ENCODE measurements around the gene HP1BP3. TPM values are rescaled to one million over a fixed set of nuclear protein-coding genes. Genes with fewer than 3 reads are reported as not detected.
A peak's percentile ranks its signal among the peaks of the same experiment; 100 is the strongest.

The HP1BP3 gene
- total and polyA plus RNA-seq, 8 donors = 48.0 to 138 (median 65.0) TPM

DNA sequence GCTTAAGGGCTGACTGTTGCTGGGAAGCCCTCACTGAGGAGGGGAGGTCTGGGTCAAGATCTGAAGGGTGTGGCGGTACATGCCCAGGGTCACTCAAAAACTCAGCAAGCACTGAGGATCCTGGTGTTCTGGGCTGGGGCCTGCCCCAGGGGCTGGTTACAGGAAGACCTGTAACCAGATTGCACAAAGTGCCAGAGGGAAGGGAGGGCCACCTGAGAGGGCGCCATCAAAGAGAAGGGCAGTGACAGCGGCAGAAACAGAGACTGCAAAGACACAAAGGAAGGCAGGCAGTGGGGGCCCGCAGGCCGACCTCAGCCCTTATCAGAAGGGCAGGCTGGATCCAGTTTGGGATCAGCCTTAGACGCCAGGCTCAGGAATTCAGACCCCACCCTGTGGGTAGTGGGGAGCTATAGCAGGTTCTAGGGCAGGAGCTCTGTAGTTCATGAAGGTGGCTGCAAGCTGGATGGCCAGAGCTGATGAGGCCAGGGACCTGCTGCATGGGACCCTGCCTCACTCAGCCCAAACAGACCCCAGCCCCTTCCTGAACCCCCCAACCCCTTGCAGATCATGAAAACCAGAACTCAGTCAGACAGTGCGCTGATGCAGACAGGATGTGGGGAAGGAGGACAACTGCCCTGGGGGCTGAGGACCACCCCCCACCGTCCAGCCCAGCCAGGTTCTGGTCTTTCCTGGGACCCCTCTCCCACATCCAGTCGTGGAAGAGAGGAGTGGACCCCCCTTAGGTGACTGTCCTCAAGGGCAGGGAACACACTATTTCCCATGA lies 58.5 kb downstream of the HP1BP3 start:
- no peak for FAIRE-seq

DNA sequence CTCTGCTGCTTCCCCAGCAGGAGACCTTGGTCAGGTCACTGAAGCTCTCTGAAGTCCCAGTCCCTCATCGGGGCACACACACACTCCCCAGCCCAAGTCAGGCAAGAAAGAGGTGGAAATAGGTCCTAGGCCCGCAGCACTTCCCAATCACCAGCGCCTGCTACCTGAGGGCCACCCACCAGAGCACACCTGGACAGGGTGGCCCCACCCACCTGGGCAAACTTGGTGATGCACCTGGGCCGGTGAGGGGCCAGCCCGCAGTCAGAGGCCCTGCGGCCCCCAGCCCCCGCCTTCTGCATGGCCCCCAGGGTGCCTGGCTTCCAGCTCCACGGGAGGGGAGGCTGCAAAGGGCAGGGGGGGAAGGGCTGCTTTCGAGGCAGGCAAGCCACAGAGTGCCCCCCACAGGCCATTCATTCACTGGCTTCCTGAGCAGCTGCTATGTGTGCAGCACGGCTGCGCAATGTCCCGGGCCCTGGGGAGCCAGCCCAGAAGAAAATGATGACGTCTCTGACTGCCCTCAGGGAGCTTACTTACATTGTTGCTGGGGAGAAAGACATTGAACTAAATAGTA lies 59.3 kb downstream of the HP1BP3 start:
- 52 to 58% methylated on average over 13 of the region's 13 CpGs for WGBS, 2 donors
- Histone ChIP-seq H3K9me3 (no peaks in the 10 kb centered on the region), H3K4me3 (no peak overlapping the region), H3K36me3 (no peaks in the 10 kb centered on the region), H3K27ac (no peak overlapping the region), H3K27me3 (no peaks in the 10 kb centered on the region), H3K4me1 (peaks cover 4 to 8% (median 4%) of the 10 kb centered on the region in 3 donors)
- no peak for ATAC-seq
- TF ChIP-seq, protein P1, sequence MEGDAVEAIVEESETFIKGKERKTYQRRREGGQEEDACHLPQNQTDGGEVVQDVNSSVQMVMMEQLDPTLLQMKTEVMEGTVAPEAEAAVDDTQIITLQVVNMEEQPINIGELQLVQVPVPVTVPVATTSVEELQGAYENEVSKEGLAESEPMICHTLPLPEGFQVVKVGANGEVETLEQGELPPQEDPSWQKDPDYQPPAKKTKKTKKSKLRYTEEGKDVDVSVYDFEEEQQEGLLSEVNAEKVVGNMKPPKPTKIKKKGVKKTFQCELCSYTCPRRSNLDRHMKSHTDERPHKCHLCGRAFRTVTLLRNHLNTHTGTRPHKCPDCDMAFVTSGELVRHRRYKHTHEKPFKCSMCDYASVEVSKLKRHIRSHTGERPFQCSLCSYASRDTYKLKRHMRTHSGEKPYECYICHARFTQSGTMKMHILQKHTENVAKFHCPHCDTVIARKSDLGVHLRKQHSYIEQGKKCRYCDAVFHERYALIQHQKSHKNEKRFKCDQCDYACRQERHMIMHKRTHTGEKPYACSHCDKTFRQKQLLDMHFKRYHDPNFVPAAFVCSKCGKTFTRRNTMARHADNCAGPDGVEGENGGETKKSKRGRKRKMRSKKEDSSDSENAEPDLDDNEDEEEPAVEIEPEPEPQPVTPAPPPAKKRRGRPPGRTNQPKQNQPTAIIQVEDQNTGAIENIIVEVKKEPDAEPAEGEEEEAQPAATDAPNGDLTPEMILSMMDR (IDR thresholded peaks at IDR 0.05) = no peak
- intact Hi-C loops (cut with DNase I) = no loop called here
- DNase-seq = peak in 1 of 6 donors; percentile 45
- no peak for FAIRE-seq

More for the DNA sequence above, 58.5 kb downstream of the HP1BP3 start:
- intact Hi-C loops (cut with DNase I) = no loop called here
- Histone ChIP-seq H3K27ac (no peak overlapping the region), H3K4me3 (no peak overlapping the region), H3K9me3 (no peaks in the 10 kb centered on the region), H3K4me1 (peaks cover 4 to 9% (median 8%) of the 10 kb centered on the region in 3 donors), H3K36me3 (no peaks in the 10 kb centered on the region), H3K27me3 (no peaks in the 10 kb centered on the region)
- DNase-seq = peak in 2 of 6 donors; percentile 4 to 47
- TF ChIP-seq, protein P1 (IDR thresholded peaks at IDR 0.05) = no peak
- 56 to 64% methylated on average over 9 of the region's 9 CpGs for WGBS, 2 donors
- no peak for ATAC-seq

DNA sequence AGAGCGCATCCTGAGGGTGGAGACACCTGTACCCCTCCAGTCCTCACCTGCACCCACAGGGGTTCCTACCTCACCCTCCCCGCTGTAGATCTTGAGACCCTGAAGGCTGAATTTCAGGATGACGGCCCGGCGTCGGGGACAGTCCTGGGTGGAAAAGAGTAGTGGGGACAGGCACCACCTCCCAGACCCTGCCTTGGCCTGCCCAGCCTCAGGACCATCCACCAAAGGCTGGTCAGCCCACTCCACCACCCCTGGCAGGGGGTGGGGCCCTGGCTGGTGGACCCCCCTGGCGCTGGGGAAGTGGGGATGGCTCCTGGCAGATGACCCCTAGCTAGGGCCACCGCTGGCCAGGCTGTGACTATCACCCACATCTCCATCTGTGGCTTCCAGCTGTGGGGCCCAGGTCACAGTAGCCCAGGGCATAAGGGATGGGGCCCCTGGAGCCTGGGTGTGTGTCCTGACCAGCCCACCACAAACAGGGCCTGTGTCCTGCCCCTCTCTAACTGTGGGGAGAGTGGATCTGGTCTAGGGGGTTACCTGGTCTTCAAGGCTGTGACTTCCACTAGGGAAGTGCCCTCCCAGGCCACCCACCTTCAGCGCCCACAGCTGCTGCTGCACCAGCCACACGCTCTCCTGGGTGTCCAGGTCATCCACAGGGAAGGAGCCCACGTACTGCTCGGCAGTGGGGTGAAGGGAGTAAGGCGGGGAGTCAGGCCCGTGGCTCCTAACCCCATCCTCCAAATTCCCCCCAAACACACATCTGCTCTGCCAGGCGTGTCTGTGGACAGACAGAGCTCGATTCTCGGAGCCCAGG lies 60.0 kb downstream of the HP1BP3 start:
- H3K36me3 ChIP-seq = no peaks in the 10 kb centered on the region
- intact Hi-C loops (cut with DNase I) = no loop called here
- DNase-seq (peak in 1 of 6 donors; percentile 54), ATAC-seq (no peak), FAIRE-seq (no peak)
- H3K4me1 ChIP-seq = peaks cover 0 to 1% (median 0%) of the 10 kb centered on the region in 3 donors
- TF ChIP-seq, protein P1 (IDR thresholded peaks at IDR 0.05) = no peak
- H3K4me3 ChIP-seq = no peak overlapping the region
- H3K27me3 ChIP-seq = no peaks in the 10 kb centered on the region
- 89 to 95% methylated on average over 17 of the region's 17 CpGs for WGBS, 2 donors
- H3K9me3 ChIP-seq = no peaks in the 10 kb centered on the region
- no peak overlapping the region for H3K27ac ChIP-seq

DNA sequence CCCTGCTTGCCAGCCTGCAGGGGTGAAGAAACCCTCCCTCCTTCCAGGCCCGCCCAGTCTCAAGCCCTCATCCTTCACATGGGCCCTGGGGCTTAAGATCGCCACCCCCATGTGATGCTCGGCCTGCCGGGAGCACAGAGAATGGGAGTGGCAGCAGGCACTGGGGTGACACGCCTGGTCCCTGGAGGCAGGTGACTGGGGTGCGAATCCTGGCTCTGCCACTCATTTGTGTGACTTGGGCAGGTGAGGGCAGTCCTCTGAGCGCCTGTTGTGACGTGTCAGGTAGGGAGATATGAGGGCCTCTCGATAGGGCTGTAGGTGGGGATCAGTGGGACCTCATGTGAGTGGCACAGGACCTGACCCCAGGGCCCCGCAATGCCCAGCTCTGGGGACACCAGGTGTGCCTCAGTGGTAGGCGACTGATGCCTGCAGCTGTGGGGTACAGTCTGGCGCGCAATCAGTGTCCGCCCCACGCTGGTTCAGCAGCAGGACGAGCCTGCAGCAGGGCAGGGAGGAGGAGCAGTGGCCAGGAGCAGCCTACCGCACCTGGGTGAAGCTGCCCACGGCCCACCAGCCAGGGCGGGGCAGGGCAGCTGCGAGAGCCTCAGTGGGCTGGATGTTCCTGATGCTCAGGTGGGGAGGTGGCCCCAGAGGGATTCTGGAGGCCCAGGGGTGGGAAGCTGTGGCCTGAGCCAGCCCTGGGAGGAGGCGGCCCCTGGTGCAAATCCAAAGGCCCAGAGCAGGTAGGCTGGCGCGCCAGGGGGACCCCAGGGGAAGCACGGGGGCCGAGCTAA lies 60.8 kb downstream of the HP1BP3 start:
- Histone ChIP-seq H3K36me3 (no peaks in the 10 kb centered on the region), H3K27ac (no peak overlapping the region), H3K27me3 (no peaks in the 10 kb centered on the region), H3K4me1 (no peaks in the 10 kb centered on the region), H3K9me3 (no peaks in the 10 kb centered on the region), H3K4me3 (no peak overlapping the region)
- WGBS, 2 donors = 82 to 92% methylated on average over 25 of the region's 25 CpGs
- FAIRE-seq (no peak), ATAC-seq (no peak), DNase-seq (peak in 1 of 6 donors; percentile 50)
- TF ChIP-seq, protein P1 (IDR thresholded peaks at IDR 0.05) = no peak
- intact Hi-C loops (cut with DNase I) = no loop called here

Measured in pancreas (tissue), 10 donors.